Activated naive CD4-positive, alpha-beta T cell (primary cell): ENCODE results near the gene GNAO1.

Experiments used
- DNase-seq, 4 experiments: peaks; one replicate each; lab custom pipeline; 2025; lab: John Stamatoyannopoulos, UW

GNAO1 gene

DNA sequence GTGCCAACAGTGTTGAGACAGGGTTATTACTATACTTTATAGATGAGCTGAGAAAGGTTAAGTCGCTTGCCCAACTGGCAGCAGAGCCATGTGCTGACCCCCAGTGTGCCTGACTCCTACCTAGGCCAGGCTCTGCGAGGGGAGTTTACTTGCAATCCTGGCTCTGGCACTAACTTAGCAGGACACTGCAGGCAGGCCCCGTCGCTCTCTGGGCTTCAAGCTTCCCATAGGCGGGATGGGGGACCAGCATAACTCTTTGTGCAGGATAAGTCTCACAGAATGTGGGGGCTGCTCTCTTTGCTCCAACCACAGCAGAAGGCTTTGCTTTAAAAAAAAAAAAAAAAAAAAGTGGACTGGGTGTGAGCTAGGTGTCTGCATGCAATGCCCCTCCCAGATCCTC, 102.7 kb downstream of the GNAO1 start:
- no peak for DNase-seq

DNA sequence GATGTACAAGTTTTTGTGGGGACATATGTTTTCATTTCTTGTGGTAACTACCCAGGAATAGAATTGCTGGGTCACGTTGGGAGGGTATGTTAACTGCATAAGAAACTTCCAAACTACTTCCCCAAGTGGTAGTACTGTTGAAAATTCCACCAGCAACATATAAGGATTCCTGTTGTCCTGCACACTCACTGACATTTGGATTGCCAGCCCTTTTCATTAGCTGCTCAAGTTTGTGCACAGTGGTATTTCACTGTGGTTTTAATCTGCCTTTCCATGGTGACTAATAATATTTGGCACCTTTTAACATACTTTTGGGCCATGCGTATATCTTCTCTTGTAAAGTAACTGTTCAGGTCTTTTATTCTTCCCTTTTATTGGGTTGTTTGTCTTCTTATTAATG, 103.3 kb downstream of the GNAO1 start:
- DNase-seq, result no peak

GRCh38 chr16:56295059-56295665, 103.9 kb downstream of the GNAO1 start:
- no peak for DNase-seq

GRCh38 chr16:56295739-56296527, 104.6 kb downstream of the GNAO1 start:
- no peak for DNase-seq

DNA sequence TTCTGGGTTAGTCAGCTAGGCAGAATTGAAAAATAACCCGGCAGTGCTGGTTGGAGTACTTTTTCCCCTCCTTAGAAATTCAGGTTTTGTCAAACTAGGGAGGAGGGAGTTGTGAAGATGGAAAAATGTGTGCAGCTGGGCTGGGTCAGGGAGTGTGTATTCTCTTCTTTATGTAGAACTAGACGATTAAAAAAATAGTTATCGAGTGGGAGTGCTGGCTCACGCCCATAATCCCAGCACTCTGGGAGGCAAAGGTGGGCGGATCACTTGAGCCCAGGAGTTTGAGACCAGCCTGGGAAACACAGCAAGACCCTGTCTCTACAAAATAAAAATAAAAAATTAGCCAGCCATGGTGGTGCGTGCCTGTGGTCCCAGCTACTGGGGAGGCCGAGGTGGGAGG, 106.4 kb downstream of the GNAO1 start:
- no peak for DNase-seq

- no peak for DNase-seq
These were observed 106.8 kb downstream of the GNAO1 start for GRCh38 chr16:56298116-56298515.

DNA sequence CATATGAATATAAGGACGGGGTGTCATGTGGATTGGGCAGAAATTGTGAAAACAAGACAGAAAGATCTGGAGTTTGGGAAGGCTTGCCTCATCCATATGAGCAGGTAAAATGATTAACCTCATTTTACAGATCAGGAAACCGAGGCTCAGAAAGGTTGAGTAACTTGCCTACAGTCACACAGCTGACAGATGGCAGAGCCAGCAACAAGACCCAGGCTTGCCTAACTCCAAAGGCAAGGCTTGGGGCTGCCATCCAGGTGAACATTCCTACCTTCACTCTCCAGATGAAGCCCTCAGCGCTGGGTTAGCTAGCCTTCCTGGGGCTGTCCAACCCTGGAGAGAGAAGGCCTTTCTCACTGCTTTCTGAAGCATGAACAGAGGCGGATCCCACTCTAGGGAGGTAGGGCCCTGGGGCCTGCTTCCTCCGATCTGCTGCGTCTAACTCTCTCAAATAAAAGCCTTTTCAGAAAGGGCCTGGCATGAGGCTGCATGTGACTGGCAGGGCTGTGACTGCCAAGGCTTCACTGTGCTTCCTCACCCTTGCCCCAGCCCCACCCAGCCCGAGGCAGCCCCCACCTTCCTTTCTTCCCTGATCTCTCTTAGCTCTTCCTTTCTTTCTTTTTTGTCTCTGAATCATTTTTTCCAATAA, 107.8 kb downstream of the GNAO1 start:
- DNase-seq, result no peak

- DNase-seq, result no peak
These were observed 108.9 kb downstream of the GNAO1 start for GRCh38 chr16:56300242-56300623.

GRCh38 chr16:56300891-56301850, 109.9 kb downstream of the GNAO1 start:
- DNase-seq, result no peak

DNA sequence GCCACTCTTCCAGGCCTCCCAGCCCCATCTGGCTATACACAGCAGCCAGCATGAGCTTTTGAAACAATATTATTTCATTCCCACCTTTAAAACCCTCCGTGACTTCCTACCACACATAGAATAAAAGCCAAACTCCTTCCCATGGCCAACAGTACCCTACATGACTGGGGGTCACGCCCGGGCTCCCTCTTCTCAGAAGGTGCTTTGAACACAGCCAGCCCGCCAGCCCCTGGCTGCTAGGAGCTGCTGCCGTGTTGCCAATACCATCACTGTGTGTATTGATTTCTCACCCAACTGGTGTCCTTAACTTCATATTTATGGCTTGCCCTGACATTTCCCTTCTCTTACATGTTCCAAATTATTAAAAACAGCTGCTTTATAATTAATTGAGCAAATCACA, 111.2 kb downstream of the GNAO1 start:
- DNase-seq, result no peak

DNA sequence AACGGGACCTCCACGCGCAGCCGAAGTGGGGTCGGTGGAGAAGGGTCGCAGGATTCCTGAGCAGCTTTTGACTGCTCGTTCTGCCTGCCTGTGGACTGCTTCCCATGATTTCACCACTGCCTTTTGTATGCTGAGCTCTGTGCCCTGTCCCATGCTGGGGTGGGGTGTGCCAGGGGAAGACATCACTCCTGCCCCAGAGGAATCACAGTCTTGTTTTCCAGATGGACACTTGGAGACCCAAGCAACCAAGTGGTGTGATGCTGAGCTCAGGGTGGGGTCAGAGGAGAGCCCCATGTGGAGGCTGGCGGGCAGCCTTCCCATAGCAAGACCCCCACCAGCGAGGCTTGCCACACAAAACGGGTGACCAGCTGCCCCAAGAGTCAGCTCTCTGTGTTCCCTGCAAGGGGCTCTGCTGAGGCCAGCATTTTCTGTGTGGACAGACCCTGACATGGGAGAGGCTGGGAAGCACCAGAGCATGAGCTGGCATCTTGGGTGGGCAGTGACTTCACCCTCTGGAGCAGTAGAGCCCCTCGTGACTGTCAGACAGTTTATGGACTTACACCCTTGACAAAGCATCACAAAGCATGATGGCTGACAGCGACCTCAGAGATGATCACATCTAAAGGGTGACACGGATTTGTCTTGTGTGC, 111.9 kb downstream of the GNAO1 start:
- no peak for DNase-seq

GRCh38 chr16:56303880-56304279, 112.6 kb downstream of the GNAO1 start:
- no peak for DNase-seq

GRCh38 chr16:56305956-56306565, 114.8 kb downstream of the GNAO1 start:
- no peak for DNase-seq

DNA sequence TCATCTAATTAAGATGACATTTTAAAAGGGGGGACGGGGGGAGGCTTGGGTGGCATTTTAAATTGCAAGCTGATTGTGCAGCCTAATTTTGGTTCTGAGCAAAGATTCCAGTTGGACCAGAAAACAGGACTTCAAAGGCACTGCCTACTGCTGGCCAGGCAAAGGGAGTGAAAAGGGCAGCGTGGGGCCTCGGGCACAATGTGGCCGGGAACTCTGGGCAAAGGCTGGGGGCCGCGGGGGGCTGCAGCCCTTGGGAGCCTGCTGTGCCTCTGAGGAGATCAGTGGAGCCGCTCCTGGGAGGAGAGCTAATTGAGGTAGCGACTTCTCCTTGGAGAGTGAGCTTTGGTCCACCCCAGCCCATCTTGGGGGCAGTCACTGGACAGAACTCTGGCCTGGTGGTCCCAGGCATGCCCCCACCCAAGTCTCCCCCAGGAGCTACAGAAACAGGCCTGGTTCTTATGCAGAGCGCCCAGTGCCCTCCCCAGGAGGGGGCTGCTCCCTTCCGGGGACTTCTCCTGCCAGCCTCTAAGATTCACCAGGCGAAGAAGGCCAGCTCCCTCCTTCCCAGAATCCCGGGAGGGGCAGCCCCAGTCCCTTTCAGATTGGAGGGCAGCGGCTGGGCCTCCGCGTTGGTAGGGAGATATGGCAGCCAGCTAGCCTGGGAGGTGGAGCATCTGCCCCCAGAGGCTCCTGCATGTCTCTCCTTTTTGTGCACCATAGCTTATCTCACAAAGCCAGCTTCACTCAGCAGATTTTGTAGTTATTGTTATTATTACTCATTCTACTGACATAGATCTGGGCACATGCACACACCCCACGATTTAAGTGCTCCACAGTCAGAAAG, 115.6 kb downstream of the GNAO1 start:
- no peak for DNase-seq

DNA sequence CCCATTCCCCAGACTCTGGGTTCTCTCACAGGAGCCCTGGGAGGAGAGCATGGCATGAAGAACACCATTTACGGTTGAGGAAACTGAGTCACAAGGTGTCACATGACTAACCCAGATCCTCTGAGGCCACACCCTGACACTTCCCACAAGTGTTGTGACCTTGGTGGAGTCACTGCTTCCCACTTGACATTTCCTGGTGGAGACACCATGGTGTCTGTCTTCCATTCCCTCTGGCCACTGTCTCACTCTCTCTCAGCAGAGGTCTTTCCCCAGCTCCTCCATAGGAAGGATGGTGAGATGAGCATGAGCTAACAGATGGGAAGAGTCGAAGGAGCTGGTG, 116.2 kb downstream of the GNAO1 start:
- DNase-seq, result no peak

- DNase-seq, result no peak
These were observed 117.7 kb downstream of the GNAO1 start for GRCh38 chr16:56309008-56309407.

- no peak for DNase-seq
These were observed 119.4 kb downstream of the GNAO1 start for GRCh38 chr16:56310690-56311089.

DNA sequence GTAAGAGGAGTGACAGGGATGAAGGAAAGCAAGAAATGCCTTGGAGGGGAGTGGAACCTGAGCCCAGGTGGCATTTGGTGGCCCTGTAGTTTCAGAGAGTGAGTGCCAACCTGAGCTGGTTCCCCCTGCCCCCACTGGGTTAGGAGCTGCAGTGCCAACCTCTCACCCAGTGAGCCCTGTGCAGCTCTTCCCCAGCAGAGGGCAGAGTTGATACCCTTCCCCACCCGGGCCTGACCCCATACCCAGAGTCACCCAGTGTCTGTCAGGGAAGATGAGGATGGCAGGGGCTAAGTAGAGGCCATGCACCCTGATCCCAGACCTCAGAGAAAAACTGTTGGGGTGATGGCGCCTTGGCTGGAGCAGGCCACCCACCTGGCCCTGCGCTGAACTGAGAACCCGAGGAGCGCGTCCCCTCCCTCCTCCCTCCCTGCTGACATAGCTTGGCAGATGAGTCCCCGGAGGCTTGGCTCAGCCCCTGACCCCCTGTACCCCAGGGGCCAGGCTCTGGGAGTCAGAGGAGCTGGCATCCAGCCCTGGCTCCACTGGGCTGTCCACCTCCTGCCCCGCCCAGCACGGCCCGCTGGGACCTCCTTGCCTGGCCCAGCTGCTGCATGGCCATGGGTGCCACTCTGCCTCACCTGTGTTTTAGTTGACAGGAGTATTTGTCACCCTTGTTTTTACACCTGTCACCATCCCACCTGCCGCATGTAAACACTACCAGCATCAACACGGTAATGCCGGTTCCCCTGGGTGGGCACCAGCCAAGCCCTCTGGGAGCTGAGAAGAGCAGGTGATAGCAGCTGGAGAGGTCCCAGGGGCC, 120.1 kb downstream of the GNAO1 start:
- no peak for DNase-seq

GRCh38 chr16:56312028-56312300, 120.7 kb downstream of the GNAO1 start:
- no peak for DNase-seq

DNA sequence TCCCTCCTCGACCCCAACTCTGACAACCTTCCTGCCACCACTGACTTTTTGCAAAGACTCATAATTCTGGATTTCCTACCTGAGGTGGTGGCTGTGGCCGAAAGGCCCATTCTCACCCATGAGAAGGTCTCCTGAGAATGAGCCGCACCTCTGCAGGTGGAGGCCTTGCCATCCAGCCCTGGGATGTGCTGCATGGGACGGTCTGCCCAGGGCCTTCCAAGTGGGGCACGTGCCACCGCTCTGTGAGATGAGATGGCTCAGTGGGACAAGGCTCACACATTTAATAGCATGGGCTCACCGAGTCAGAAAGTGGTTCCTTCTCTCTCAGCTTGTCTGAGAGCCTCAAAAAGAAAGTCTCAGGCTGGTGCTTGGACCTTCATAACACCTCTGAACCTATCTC, 121.3 kb downstream of the GNAO1 start:
- no peak for DNase-seq
